B cell (primary cell): ENCODE results near the gene DAB2IP. TPM values are rescaled to one million over a fixed set of nuclear protein-coding genes. Genes with fewer than 3 reads are reported as not detected.

Source experiments
- ATAC-seq: fragments of 200-7000 bp; cut with Tn5 transposase; one replicate; pipeline ENCODE4 v1.10.0; 2021; ENCODE audit warnings: low read depth, mild to moderate bottlenecking, moderate number of reproducible peaks, moderate library complexity
- CTCF ChIA-PET: fragments of 350-600 bp; sonication (Branson Sonifier 250); formaldehyde crosslinking; loops from one replicate; lab custom pipeline; 2021; ENCODE audit warnings: antibody characterized with exemption, inconsistent platforms; lab: Charles Lee
- POLR2A ChIA-PET: fragments of 350-600 bp; sonication (Branson Sonifier 250); formaldehyde crosslinking; loops from one replicate; lab custom pipeline; 2021; ENCODE audit warnings: antibody characterized with exemption; lab: Charles Lee
- DNase-seq: peaks from one replicate; pipeline ENCODE4 v3.0.0; 2013
- H2AFZ ChIP-seq: 2 replicates; pipeline ENCODE4 v1.6.1; 2012; ENCODE audit warnings: mild to moderate bottlenecking, low read depth, low read length; ENCODE audit not compliant: insufficient read depth, poor library complexity, severe bottlenecking
- H3K27ac ChIP-seq, 2 donors: 1 replicate in 1 of 2; 2 replicates in 1 of 2; pipeline ENCODE4 v1.5.1; 2012 to 2013; ENCODE audit warnings: low read length in 2 of 2, mild to moderate bottlenecking in 2 of 2, moderate library complexity in 1 of 2
- H3K27me3 ChIP-seq, 4 experiments: fragments of 200-600 bp in 1 of 4; sonication (generic) in 1 of 4; replicated peaks in 1 of 4; 1 replicate in 2 of 4; 2 replicates in 2 of 4; pipeline versions ENCODE4 v1.6.1 to v1.7.0; 2013 to 2016; ENCODE audit warnings: low read length in 3 of 4, mild to moderate bottlenecking in 2 of 4, mixed read lengths in 1 of 4, moderate library complexity in 1 of 4; ENCODE audit not compliant: insufficient read depth in 4 of 4, control insufficient read depth in 3 of 4; ENCODE audit errors: control extremely low read depth in 1 of 4
- H3K36me3 ChIP-seq, 2 experiments: replicated peaks in 1 of 2; 1 replicate in 1 of 2; 2 replicates in 1 of 2; pipeline versions ENCODE4 v1.6.1 to v1.7.1; 2013; ENCODE audit warnings: low read length in 1 of 2; ENCODE audit not compliant: insufficient read depth in 2 of 2, control insufficient read depth in 1 of 2; ENCODE audit errors: control extremely low read depth in 1 of 2, extremely low read depth in 1 of 2
- H3K4me1 ChIP-seq, 2 donors: fragments of 200-600 bp in 1 of 2; sonication (generic) in 1 of 2; 1 replicate in 1 of 2; 2 replicates in 1 of 2; pipeline versions ENCODE4 v1.5.1 to v1.6.1; 2013 to 2017; ENCODE audit warnings: low read length in 2 of 2; ENCODE audit not compliant: control insufficient read depth in 2 of 2, insufficient read depth in 2 of 2
- H3K4me2 ChIP-seq: replicated peaks from 2 replicates; pipeline ENCODE3; 2012; ENCODE audit warnings: mild to moderate bottlenecking, low read depth, low read length; ENCODE audit not compliant: poor library complexity, severe bottlenecking
- H3K4me3 ChIP-seq, 5 experiments: fragments of 200-600 bp in 1 of 5; sonication (generic) in 1 of 5; 1 replicate in 3 of 5; 2 replicates in 2 of 5; pipeline versions ENCODE4 v1.5.1 to v1.7.0; 2011 to 2016; ENCODE audit warnings: low read length in 4 of 5, mild to moderate bottlenecking in 4 of 5, low read depth in 2 of 5, control low read depth in 1 of 5, moderate library complexity in 1 of 5; ENCODE audit not compliant: insufficient read depth in 1 of 5; ENCODE audit errors: control extremely low read depth in 1 of 5, extremely low read depth in 1 of 5
- H3K79me2 ChIP-seq: fragments of 200-600 bp; sonication (generic); one replicate; pipeline ENCODE4 v1.6.0; 2016; ENCODE audit warnings: low read length; ENCODE audit not compliant: control insufficient read depth, insufficient read depth
- H3K9ac ChIP-seq: fragments of 200-600 bp; sonication (generic); 2 replicates; pipeline ENCODE4 v1.6.1; 2017; ENCODE audit warnings: mild to moderate bottlenecking, low read length, moderate library complexity
- H3K9me3 ChIP-seq, 3 donors: one replicate each; pipeline versions ENCODE4 v1.6.1 to v1.7.1; 2013; ENCODE audit warnings: low read length in 2 of 3; ENCODE audit not compliant: control insufficient read depth in 2 of 3, insufficient read depth in 1 of 3; ENCODE audit errors: control extremely low read depth in 1 of 3
- H4K20me1 ChIP-seq: 2 replicates; pipeline ENCODE4 v1.6.0; 2012; ENCODE audit warnings: mild to moderate bottlenecking, low read length; ENCODE audit not compliant: insufficient read depth, control insufficient read depth, poor library complexity, severe bottlenecking
- H3K27ac Mint-ChIP-seq: one replicate; pipeline ENCODE4 v1.8.0; 2021; ENCODE audit warnings: mixed read lengths
- H3K27me3 Mint-ChIP-seq: one replicate; pipeline ENCODE4 v1.8.0; 2021; ENCODE audit warnings: mixed read lengths
- H3K4me1 Mint-ChIP-seq: one replicate; pipeline ENCODE4 v1.8.0; 2021; ENCODE audit warnings: mixed read lengths
- H3K4me3 Mint-ChIP-seq: one replicate; pipeline ENCODE4 v1.8.0; 2021; ENCODE audit warnings: mixed read lengths
- H3K9me3 Mint-ChIP-seq: one replicate; pipeline ENCODE4 v1.8.0; 2022; ENCODE audit warnings: mixed read lengths; ENCODE audit not compliant: insufficient read depth
- CTCF ChIP-seq: fragments of 200-600 bp; IDR thresholded peaks from one replicate; pipeline ENCODE4 v1.8.0; 2022; ENCODE audit warnings: antibody characterized with exemption, mild to moderate bottlenecking
- EZH2 ChIP-seq: IDR thresholded peaks from 2 replicates; pipeline ENCODE4 v1.6.1; 2012; ENCODE audit warnings: borderline replicate concordance, low read depth, mild to moderate bottlenecking, moderate library complexity, low read length; ENCODE audit not compliant: insufficient read depth, poor library complexity, severe bottlenecking
- WGBS: methylation state at CpG from one replicate; pipeline ENCODE4 v1.1.5; 2013; ENCODE audit warnings: missing lambda C conversion rate; ENCODE audit not compliant: insufficient coverage; 5-methylcytosine and 5-hydroxymethylcytosine counted together
- intact Hi-C: fragments of 100-400 bp; cut with micrococcal nuclease; formaldehyde crosslinking; loops from one replicate; pipeline ENCODE4 v1.10.0; 2022
- polyA plus RNA-seq: library from polyadenylated mRNA; depleted of rRNA; stranded (reverse); fragments of >200 nt; gene quantifications from 2 replicates; pipeline ENCODE4 v1.2.3, GENCODE V29; 2012
- total RNA-seq, 2 donors: library from RNA; stranded (reverse); fragments of 120-200 nt in 1 of 2; gene quantifications; 1 replicate in 1 of 2; 2 replicates in 1 of 2; pipeline versions ENCODE4 v1.2.3 to v1.2.4, GENCODE V29; 2013 to 2022

The DAB2IP gene
- total and polyA plus RNA-seq, 2 donors (not counting 1 experiment from before 2014, with no cell fraction given), result 1.1 to 3.9 TPM

- Histone ChIP-seq H3K27ac (no peak overlapping the region), H3K4me2 (no peak overlapping the region), H3K4me3 (no peak overlapping the region), H3K36me3 (no peaks in the 10 kb centered on the region), H3K9me3 (no peaks in the 10 kb centered on the region), H4K20me1 (no peaks in the 10 kb centered on the region), H3K4me1 (no peaks in the 10 kb centered on the region), H3K27me3 (no peaks in the 10 kb centered on the region), H3K9ac (no peak overlapping the region), H3K79me2 (no peaks in the 10 kb centered on the region), H2AFZ (no peak overlapping the region)
- no peak for ATAC-seq
- TF ChIP-seq EZH2 (no peak), CTCF (no peak)
- Mint-ChIP-seq H3K27ac (no peak overlapping the region), H3K27me3 (peaks cover 13% of the 10 kb centered on the region), H3K4me3 (no peak overlapping the region), H3K9me3 (no peaks in the 10 kb centered on the region), H3K4me1 (no peaks in the 10 kb centered on the region)
- no peak for DNase-seq
- CTCF ChIA-PET, result no interaction called here
- 38% methylated on average over 1 of the region's 2 CpGs for WGBS
- POLR2A ChIA-PET, result no interaction called here
- intact Hi-C loops, result no loop called here
Observed at GRCh38 chr9:121797081-121797480, 145.6 kb downstream of the DAB2IP start.

- no peak overlapping the region for H2AFZ ChIP-seq
Observed at GRCh38 chr9:121798941-121799340, 147.5 kb downstream of the DAB2IP start.

More at GRCh38 chr9:121798941-121799340, 147.5 kb downstream of the DAB2IP start:
- H3K9ac ChIP-seq, result no peak overlapping the region
- no peak overlapping the region for H3K27ac ChIP-seq
- 67% methylated on average over 3 of the region's 5 CpGs for WGBS
- intact Hi-C loops, result no loop called here
- H3K36me3 ChIP-seq, result no peaks in the 10 kb centered on the region
- no peak overlapping the region for H3K4me2 ChIP-seq
- H3K9me3 ChIP-seq, result no peaks in the 10 kb centered on the region
- ChIA-PET POLR2A (no interaction called here), CTCF (no interaction called here)
- ATAC-seq, result no peak
- no peak overlapping the region for H3K4me3 ChIP-seq
- Mint-ChIP-seq H3K9me3 (peaks cover under 1% of the 10 kb centered on the region), H3K27ac (no peak overlapping the region), H3K27me3 (peaks cover 20% of the 10 kb centered on the region), H3K4me1 (no peaks in the 10 kb centered on the region), H3K4me3 (no peak overlapping the region)
- TF ChIP-seq EZH2 (no peak), CTCF (no peak)
- no peaks in the 10 kb centered on the region for H3K4me1 ChIP-seq
- H4K20me1 ChIP-seq, result no peaks in the 10 kb centered on the region
- peaks cover 0 to 4% (median 0%) of the 10 kb centered on the region in 4 experiments for H3K27me3 ChIP-seq
- DNase-seq, result no peak
- no peaks in the 10 kb centered on the region for H3K79me2 ChIP-seq
